ENCODE measurements around the gene SNX7.

Gene SNX7

GRCh38 chr1:98661544-98662355 lies at the start of gene SNX7:
Gene SNX7 (plus strand): TSS chr1:98661721. CDS start chr1:98661732, 11 bp downstream.
- DNase-seq = peak; percentile 13

GRCh38 chr1:98637316-98637715 lies 24.2 kb upstream of the SNX7 start:
- no peak for DNase-seq

- DNase-seq = no peak
These were observed 23.3 kb upstream of the SNX7 start for GRCh38 chr1:98638185-98638584.

- DNase-seq = no peak
These were observed 17.0 kb upstream of the SNX7 start for GRCh38 chr1:98644510-98644909.

- DNase-seq = no peak
These were observed 10.3 kb upstream of the SNX7 start for GRCh38 chr1:98651116-98651632.

- DNase-seq = no peak
These were observed 8.4 kb upstream of the SNX7 start for GRCh38 chr1:98653123-98653522.

- DNase-seq = no peak
These were observed 1.6 kb upstream of the SNX7 start for GRCh38 chr1:98659879-98660278.

GRCh38 chr1:98660940-98661543 lies 479 bp upstream of the SNX7 start:
- DNase-seq = no peak

GRCh38 chr1:98662356-98662670 lies 792 bp downstream of the SNX7 start:
- DNase-seq = peak; percentile 8

GRCh38 chr1:98668733-98669132 lies 7.2 kb downstream of the SNX7 start:
- no peak for DNase-seq

GRCh38 chr1:98669355-98670296 lies 8.1 kb downstream of the SNX7 start:
- no peak for DNase-seq

- no peak for DNase-seq
These were observed 10.7 kb downstream of the SNX7 start for GRCh38 chr1:98672189-98672588.

- no peak for DNase-seq
These were observed 12.7 kb downstream of the SNX7 start for GRCh38 chr1:98674075-98674781.

- DNase-seq = no peak
These were observed 13.8 kb downstream of the SNX7 start for GRCh38 chr1:98675282-98675681.

- no peak for DNase-seq
These were observed 15.8 kb downstream of the SNX7 start for GRCh38 chr1:98677288-98677687.

- DNase-seq = no peak
These were observed 20.3 kb downstream of the SNX7 start for GRCh38 chr1:98681812-98682211.

- no peak for DNase-seq
These were observed 26.7 kb downstream of the SNX7 start for GRCh38 chr1:98688110-98688739.

GRCh38 chr1:98690576-98690975 lies 29.1 kb downstream of the SNX7 start:
- no peak for DNase-seq

GRCh38 chr1:98692482-98692881 lies 31.0 kb downstream of the SNX7 start:
- DNase-seq = no peak

GRCh38 chr1:98693385-98693784 lies 31.9 kb downstream of the SNX7 start:
- no peak for DNase-seq

GRCh38 chr1:98696077-98696476 lies 34.6 kb downstream of the SNX7 start:
- DNase-seq = no peak

- DNase-seq = no peak
These were observed 36.3 kb downstream of the SNX7 start for GRCh38 chr1:98697781-98698180.
